SH-SY5Y (cell line): ENCODE data around the gene CRYL1.

Experiments used
- GATA2 ChIP-seq: IDR thresholded peaks from 2 replicates; pipeline ENCODE4 v1.6.1; 2011; ENCODE audit warnings: mild to moderate bottlenecking, low read depth, low read length
- GATA3 ChIP-seq: IDR thresholded peaks from 2 replicates; pipeline ENCODE4 v1.6.1; 2011; ENCODE audit warnings: low read depth, mild to moderate bottlenecking, low read length, moderate library complexity

DNA sequence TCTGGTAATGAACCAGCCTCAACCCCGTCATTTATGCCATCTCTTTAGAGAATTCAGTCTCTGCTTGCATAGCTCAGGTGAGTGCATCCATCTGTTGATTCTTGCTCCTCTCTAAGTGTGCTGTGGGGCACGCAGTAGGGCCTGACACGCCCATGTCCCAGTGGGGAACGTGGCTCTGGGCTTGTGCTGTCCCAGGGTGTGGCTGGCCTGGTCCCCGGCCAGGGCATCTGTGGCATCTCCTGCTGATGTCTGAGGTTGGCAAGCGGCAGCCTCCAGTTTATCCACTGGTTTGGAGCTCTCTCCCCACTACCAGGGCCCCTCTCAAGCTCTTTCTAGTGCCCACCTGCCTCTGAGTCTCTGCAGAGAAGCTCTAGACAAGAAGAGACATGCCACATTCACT, 146.9 kb downstream of the CRYL1 start:
- no peak for TF ChIP-seq GATA2
- TF ChIP-seq GATA3 = no peak
